HL-60 (cell line): ENCODE data around the gene FBXL7.

Source experiments
- DNase-seq, 2 experiments: peaks; one replicate each; pipeline ENCODE4 v3.0.0-alpha.2; 2010 to 2020; ENCODE audit warnings: low read depth in 1 of 2, low spot score in 1 of 2
- H3K27ac ChIP-seq: fragments of 250-450 bp; sonication (Bioruptor Pico); replicated peaks from 2 replicates; pipeline ENCODE4 v1.5.1; 2020; ENCODE audit warnings: mild to moderate bottlenecking, moderate library complexity
- H3K27me3 ChIP-seq: fragments of 250-450 bp; sonication (Bioruptor Pico); 2 replicates; pipeline ENCODE4 v1.5.1; 2021; ENCODE audit warnings: mild to moderate bottlenecking, moderate library complexity; ENCODE audit not compliant: insufficient read depth, poor library complexity, severe bottlenecking
- H3K4me3 ChIP-seq: replicated peaks from 2 replicates; pipeline ENCODE4 v1.5.1; 2011; ENCODE audit warnings: mild to moderate bottlenecking, control low read depth, low read length; ENCODE audit not compliant: insufficient read depth
- GABPA ChIP-seq: IDR thresholded peaks from 2 replicates; pipeline ENCODE4 v1.6.1; 2012; ENCODE audit warnings: low read depth
- POLR2AphosphoS5 ChIP-seq: IDR thresholded peaks from 2 replicates; pipeline ENCODE4 v1.6.1; 2012; ENCODE audit warnings: low read depth
- SPI1 ChIP-seq: IDR thresholded peaks from 2 replicates; pipeline ENCODE4 v1.6.1; 2012; ENCODE audit warnings: low read depth, mild to moderate bottlenecking, borderline replicate concordance
- TF ChIP-seq, protein P1 (sequence below): IDR thresholded peaks from one replicate; pipeline ENCODE4 v1.5.1; 2011; ENCODE audit warnings: low read length, control low read depth, inconsistent platforms; ENCODE audit not compliant: insufficient read depth
- TF ChIP-seq, protein P2 (sequence below): IDR thresholded peaks from 2 replicates; pipeline ENCODE4 v1.6.1; 2012; ENCODE audit warnings: low read depth; ENCODE audit not compliant: insufficient replicate concordance

Gene FBXL7

GRCh38 chr5:15516486-15516885 lies 16.5 kb downstream of the FBXL7 start:
- Histone ChIP-seq H3K4me3 (no peak overlapping the region), H3K27me3 (no peaks in the 10 kb centered on the region), H3K27ac (no peak overlapping the region)
- no peak for TF ChIP-seq GABPA
- DNase-seq: peak in 1 of 2 experiments; percentile 15

- no peak for DNase-seq
- no peaks in the 10 kb centered on the region for H3K27me3 ChIP-seq
- no peak overlapping the region for H3K27ac ChIP-seq
- TF ChIP-seq, protein P1, sequence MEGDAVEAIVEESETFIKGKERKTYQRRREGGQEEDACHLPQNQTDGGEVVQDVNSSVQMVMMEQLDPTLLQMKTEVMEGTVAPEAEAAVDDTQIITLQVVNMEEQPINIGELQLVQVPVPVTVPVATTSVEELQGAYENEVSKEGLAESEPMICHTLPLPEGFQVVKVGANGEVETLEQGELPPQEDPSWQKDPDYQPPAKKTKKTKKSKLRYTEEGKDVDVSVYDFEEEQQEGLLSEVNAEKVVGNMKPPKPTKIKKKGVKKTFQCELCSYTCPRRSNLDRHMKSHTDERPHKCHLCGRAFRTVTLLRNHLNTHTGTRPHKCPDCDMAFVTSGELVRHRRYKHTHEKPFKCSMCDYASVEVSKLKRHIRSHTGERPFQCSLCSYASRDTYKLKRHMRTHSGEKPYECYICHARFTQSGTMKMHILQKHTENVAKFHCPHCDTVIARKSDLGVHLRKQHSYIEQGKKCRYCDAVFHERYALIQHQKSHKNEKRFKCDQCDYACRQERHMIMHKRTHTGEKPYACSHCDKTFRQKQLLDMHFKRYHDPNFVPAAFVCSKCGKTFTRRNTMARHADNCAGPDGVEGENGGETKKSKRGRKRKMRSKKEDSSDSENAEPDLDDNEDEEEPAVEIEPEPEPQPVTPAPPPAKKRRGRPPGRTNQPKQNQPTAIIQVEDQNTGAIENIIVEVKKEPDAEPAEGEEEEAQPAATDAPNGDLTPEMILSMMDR: no peak
- no peak for TF ChIP-seq GABPA
- no peak for TF ChIP-seq SPI1
- TF ChIP-seq, protein P2, sequence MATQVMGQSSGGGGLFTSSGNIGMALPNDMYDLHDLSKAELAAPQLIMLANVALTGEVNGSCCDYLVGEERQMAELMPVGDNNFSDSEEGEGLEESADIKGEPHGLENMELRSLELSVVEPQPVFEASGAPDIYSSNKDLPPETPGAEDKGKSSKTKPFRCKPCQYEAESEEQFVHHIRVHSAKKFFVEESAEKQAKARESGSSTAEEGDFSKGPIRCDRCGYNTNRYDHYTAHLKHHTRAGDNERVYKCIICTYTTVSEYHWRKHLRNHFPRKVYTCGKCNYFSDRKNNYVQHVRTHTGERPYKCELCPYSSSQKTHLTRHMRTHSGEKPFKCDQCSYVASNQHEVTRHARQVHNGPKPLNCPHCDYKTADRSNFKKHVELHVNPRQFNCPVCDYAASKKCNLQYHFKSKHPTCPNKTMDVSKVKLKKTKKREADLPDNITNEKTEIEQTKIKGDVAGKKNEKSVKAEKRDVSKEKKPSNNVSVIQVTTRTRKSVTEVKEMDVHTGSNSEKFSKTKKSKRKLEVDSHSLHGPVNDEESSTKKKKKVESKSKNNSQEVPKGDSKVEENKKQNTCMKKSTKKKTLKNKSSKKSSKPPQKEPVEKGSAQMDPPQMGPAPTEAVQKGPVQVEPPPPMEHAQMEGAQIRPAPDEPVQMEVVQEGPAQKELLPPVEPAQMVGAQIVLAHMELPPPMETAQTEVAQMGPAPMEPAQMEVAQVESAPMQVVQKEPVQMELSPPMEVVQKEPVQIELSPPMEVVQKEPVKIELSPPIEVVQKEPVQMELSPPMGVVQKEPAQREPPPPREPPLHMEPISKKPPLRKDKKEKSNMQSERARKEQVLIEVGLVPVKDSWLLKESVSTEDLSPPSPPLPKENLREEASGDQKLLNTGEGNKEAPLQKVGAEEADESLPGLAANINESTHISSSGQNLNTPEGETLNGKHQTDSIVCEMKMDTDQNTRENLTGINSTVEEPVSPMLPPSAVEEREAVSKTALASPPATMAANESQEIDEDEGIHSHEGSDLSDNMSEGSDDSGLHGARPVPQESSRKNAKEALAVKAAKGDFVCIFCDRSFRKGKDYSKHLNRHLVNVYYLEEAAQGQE: no peak
- no peak for TF ChIP-seq POLR2AphosphoS5
- H3K4me3 ChIP-seq: no peak overlapping the region
These were observed 18.8 kb downstream of the FBXL7 start for GRCh38 chr5:15518786-15519185.

DNA sequence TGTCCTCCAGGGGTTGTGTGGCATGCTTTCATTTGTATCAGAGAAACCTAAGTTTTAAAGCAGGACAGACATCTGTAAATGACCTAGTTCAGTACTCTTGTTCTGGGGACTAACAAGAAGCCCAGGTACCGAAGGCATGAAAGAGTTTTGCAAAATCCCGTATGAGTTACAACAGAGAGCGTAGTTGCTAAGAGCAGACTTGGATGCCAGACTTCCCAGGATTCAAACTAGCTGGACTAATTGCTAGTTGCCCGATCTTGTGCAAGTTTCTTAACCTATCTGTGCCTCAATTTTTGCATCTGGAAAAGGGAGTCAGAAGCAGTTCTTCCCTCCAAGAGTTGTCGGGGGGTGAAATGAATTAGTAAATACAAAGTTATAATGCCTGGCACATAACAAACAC lies 20.9 kb downstream of the FBXL7 start:
- DNase-seq: no peak
- Histone ChIP-seq H3K4me3 (no peak overlapping the region), H3K27ac (no peak overlapping the region), H3K27me3 (no peaks in the 10 kb centered on the region)
- no peak for TF ChIP-seq POLR2AphosphoS5

- H3K4me3 ChIP-seq: no peak overlapping the region
- TF ChIP-seq, protein P1: no peak
- TF ChIP-seq, protein P2: no peak
- no peak for TF ChIP-seq SPI1
- TF ChIP-seq POLR2AphosphoS5: no peak
- TF ChIP-seq GABPA: no peak
- H3K27me3 ChIP-seq: no peaks in the 10 kb centered on the region
- no peak for DNase-seq
- no peak overlapping the region for H3K27ac ChIP-seq
These were observed 21.6 kb downstream of the FBXL7 start for GRCh38 chr5:15521381-15522186.

- no peak overlapping the region for H3K4me3 ChIP-seq
- DNase-seq: no peak
- TF ChIP-seq, protein P2: no peak
- TF ChIP-seq, protein P1: no peak
- no peak overlapping the region for H3K27ac ChIP-seq
- H3K27me3 ChIP-seq: no peaks in the 10 kb centered on the region
These were observed 22.2 kb downstream of the FBXL7 start for GRCh38 chr5:15522187-15522520.
